Measurements from ENCODE around the gene STRBP.
"Not testable (repeated sequence)": the region's sequence is repeated elsewhere in the genome, so short reads cannot be mapped to it uniquely, and the experiment has no call there.

Gene STRBP

DNA sequence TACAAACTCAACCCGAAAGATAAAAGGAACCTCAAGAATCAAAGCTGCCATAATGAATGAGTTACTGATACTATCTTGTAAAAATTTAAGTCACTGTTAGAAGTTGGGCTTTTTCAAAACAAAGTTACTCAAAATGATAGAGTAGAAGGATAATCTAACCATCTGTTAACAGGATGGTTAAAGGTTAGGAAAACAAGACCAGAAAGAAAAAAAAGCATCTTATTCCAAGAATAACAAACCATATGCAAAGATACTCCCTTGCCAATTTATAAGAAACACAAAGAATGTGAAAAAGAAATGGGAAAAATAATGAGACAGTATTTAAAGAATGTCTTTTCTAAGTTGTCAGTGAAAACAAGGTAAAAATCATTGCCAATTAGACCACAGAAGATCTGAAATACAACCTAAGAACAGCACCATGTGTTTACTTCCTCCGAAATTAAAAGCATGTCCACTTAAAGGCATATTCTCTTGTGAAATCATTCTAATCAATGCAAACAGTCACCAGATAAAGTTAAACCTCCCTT lies 51.2 kb downstream of the STRBP start:
- no peak for TF ChIP-seq CTCF (conservative IDR thresholded peaks at IDR 0.05)
- TF ChIP-seq ZFX (IDR thresholded peaks at IDR 0.05) = no peak
- no peak overlapping the region for H3K27ac ChIP-seq

GRCh38 chr9:123216251-123216797 lies 52.1 kb downstream of the STRBP start:
- TF ChIP-seq ZFX (IDR thresholded peaks at IDR 0.05) (no peak), CTCF (conservative IDR thresholded peaks at IDR 0.05) (no peak)
- H3K27ac ChIP-seq = no peak overlapping the region

GRCh38 chr9:123211081-123211480 lies 57.3 kb downstream of the STRBP start:
- TF ChIP-seq CTCF (conservative IDR thresholded peaks at IDR 0.05) (no peak), ZFX (IDR thresholded peaks at IDR 0.05) (no peak)
- H3K27ac ChIP-seq = no peak overlapping the region

DNA sequence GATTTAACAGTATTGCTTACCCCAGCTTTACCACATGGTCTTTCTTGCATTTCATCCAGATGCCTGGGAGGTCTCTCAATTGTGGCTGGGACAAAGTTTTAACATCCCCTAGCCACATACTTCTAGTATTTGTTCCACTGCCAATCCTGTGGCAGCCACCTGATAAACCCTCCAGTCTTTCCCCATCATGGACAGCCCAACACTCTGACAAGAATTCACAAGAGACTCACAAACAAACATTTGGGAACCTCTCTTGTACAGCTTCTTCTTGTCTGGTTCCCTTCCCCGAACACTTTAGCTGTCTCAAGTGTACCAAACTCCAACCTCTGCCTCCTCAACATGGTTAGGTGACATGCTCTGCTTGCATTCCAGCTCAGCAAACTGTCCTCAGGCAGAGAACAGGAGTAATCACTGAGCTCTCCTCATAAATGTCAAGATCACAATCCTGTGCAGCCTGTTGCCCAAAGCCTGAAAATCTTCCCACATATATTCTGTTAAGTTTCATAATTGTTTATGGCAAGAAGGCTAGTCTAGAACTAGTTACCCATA lies 59.7 kb downstream of the STRBP start:
- TF ChIP-seq CTCF (conservative IDR thresholded peaks at IDR 0.05) (no peak), ZFX (IDR thresholded peaks at IDR 0.05) (no peak)

GRCh38 chr9:123206065-123206464 lies 62.3 kb downstream of the STRBP start:
- H3K27ac ChIP-seq = no peak overlapping the region
- TF ChIP-seq CTCF (conservative IDR thresholded peaks at IDR 0.05) (no peak), ZFX (IDR thresholded peaks at IDR 0.05) (no peak)

More for the DNA sequence above, 59.7 kb downstream of the STRBP start:
- no peak overlapping the region for H3K27ac ChIP-seq

GRCh38 chr9:123201083-123201482 lies 67.3 kb downstream of the STRBP start:
- no peak overlapping the region for H3K27ac ChIP-seq
- TF ChIP-seq CTCF (conservative IDR thresholded peaks at IDR 0.05) = no peak
- TF ChIP-seq ZFX (IDR thresholded peaks at IDR 0.05) = no peak

DNA sequence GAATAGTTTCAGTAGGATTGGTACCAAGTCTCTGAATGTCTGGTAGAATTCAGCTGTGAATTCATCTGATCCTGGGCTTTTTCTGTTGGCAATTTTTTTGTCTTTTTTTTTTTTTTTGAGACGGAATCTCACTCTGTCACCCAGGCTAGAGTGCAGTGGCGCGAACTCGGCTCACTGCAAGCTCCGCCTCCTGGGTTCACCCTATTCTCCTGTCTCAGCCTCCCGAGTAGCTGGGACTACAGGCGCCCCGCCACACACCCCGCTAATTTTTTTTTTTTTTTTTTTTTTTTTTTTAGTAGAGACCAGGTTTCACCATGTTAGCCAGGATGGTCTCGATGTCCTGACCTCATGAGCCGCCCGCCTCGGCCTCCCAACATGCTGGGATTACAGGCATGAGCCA lies 67.9 kb downstream of the STRBP start:
- not testable (repeated sequence) for H3K27ac ChIP-seq

GRCh38 chr9:123196124-123196523 lies 72.3 kb downstream of the STRBP start:
- TF ChIP-seq ZFX (IDR thresholded peaks at IDR 0.05) = no peak
- no peak overlapping the region for H3K27ac ChIP-seq
